HepG2 (cell line): Measurements from ENCODE around the gene FABP1. TPM values are rescaled to one million over a fixed set of nuclear protein-coding genes. Genes with fewer than 3 reads are reported as not detected.

Experiments
- AHDC1 ChIP-seq: sonication (generic); formaldehyde crosslinking; IDR thresholded peaks from 2 replicates; pipeline ENCODE4 v1.5.1; 2020; ENCODE audit warnings: mild to moderate bottlenecking, missing genetic modification reagents, borderline replicate concordance
- HINFP ChIP-seq: sonication (generic); formaldehyde crosslinking; IDR thresholded peaks from 2 replicates; pipeline ENCODE4 v1.4.0; 2020; ENCODE audit warnings: low read depth, mild to moderate bottlenecking, missing genetic modification reagents
- KLF6 ChIP-seq: IDR thresholded peaks from 2 replicates; pipeline ENCODE4 v1.8.0; 2016; ENCODE audit warnings: missing biosample characterization, missing genetic modification reagents
- MBNL3 ChIP-seq: fragments of 250-450 bp; sonication (Bioruptor Pico); conservative IDR thresholded peaks from 2 replicates; pipeline ENCODE4 v1.8.0; 2022; ENCODE audit warnings: mild to moderate bottlenecking, inconsistent platforms
- NR2F1 ChIP-seq, 2 experiments: fragments of 450-650 bp in 1 of 2; formaldehyde crosslinking in 1 of 2; IDR thresholded peaks; 2 replicates each; pipeline versions ENCODE4 v1.5.0 to v1.6.1; 2016 to 2020; ENCODE audit warnings: mild to moderate bottlenecking in 1 of 2, missing compliant biosample characterization in 1 of 2, missing genetic modification reagents in 1 of 2, moderate library complexity in 1 of 2
- RERE ChIP-seq: IDR thresholded peaks from 2 replicates; pipeline ENCODE4 v1.6.1; 2016; ENCODE audit warnings: low read depth, missing genetic modification reagents, missing compliant biosample characterization
- SKI ChIP-seq: fragments of 450-650 bp; IDR thresholded peaks from one replicate; pipeline ENCODE4 v1.6.1; 2018; ENCODE audit warnings: mild to moderate bottlenecking; ENCODE audit not compliant: partially characterized antibody
- ZBTB44 ChIP-seq: sonication (generic); formaldehyde crosslinking; IDR thresholded peaks from 2 replicates; pipeline ENCODE4 v1.4.0; 2020; ENCODE audit warnings: missing genetic modification reagents
- ZNF292 ChIP-seq: sonication (generic); formaldehyde crosslinking; IDR thresholded peaks from 2 replicates; pipeline ENCODE4 v1.8.1; 2022; ENCODE audit warnings: mild to moderate bottlenecking, low read depth, missing genetic modification reagents, borderline replicate concordance
- ZNF614 ChIP-seq: IDR thresholded peaks from 2 replicates; pipeline ENCODE4 v1.6.1; 2018; ENCODE audit warnings: missing biosample characterization, missing genetic modification reagents, inconsistent platforms, borderline replicate concordance
- ZNF841 ChIP-seq: sonication (generic); formaldehyde crosslinking; IDR thresholded peaks from 2 replicates; pipeline ENCODE4 v1.8.1; 2023; ENCODE audit warnings: missing genetic modification reagents, borderline replicate concordance
- polyA plus RNA-seq, 8 experiments: library from polyadenylated mRNA; depleted of rRNA in 3 of 8; stranded (reverse) in 7 of 8; unstranded in 1 of 8; fragments of >200 nt; fragmentation: Illumina TruSeq in 4 of 8; extraction: Trizol in 4 of 8; gene quantifications; 2 replicates each; pipeline versions ENCODE4 v1.2.1 to v1.2.3, GENCODE V29; 2011 to 2016; ENCODE audit warnings: low read depth in 4 of 8, missing spikeins in 1 of 8, mixed read lengths in 1 of 8; ENCODE audit not compliant: insufficient read depth in 1 of 8
- total RNA-seq, 5 experiments: library from RNA; depleted of rRNA; stranded (reverse); fragments of >200 nt; fragmentation: Illumina TruSeq; extraction: Trizol; gene quantifications; 2 replicates each; pipeline ENCODE4 v1.2.3, GENCODE V29; 2016; ENCODE audit warnings: low read depth in 1 of 5

FABP1 gene
- total and polyA plus RNA-seq, 2 of the 13 experiments (the other 11 are each of a cell fraction or from before 2014, with no cell fraction given): 644 to 1,608 TPM

- TF ChIP-seq AHDC1 (no peak), SKI (no peak), KLF6 (CRISPR knock-in tag) (0 out of 2 replicates have a peak, but pooled peaks have one; percentile 56), ZBTB44 (CRISPR knock-in tag) (no peak), ZNF292 (CRISPR knock-in tag) (no peak), ZNF614 (CRISPR knock-in tag) (peak; percentile 20; the same call in 1 of the 2 replicates), MBNL3 (CRISPR knock-in tag) (no peak), ZNF841 (CRISPR knock-in tag) (0 out of 2 replicates have a peak, but pooled peaks have one; percentile 41), RERE (CRISPR knock-in tag) (no peak), HINFP (CRISPR knock-in tag) (peak; percentile 57; the same call in 1 of the 2 replicates), NR2F1 (CRISPR knock-in tag; IDR thresholded peaks at IDR 0.05) (no peak)
Measured at GRCh38 chr2:88122141-88122884, 5.5 kb downstream of the FABP1 start (continued).
